ENCODE data around the gene RASA1.
"Not testable (repeated sequence)": the region's sequence is repeated elsewhere in the genome, so short reads cannot be mapped to it uniquely, and the experiment has no call there.

The RASA1 gene

DNA sequence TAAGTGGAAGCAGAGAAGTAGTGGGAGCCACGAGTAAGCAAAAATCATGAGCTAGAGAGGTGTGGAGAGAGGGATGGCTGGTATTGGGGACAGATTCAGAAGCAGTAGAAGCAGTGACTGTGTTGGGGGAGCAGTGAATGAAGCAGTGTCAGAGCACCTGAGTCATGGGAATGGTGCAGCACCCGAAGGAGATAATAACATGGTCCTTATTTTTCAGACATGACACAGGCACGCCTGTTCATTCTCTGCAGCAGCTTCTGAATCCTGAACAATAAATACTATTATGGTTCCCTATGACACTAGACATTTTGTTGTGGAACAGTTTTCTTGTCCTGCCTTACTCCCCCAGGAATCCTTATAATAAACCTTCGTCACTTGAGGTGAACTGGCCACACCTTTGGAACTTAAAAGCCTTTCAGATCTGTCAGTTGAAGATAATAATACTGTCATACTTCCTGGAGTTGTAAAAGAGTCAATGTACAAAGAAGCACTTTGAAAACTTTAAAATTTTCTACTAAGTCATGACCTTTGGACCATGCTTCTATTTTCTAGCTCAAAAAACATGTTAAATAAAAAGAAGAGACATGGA lies 7.0 kb upstream of the RASA1 start:
- H3K4me3 ChIP-seq (ENCODE audit: low read depth, low read length): no peak overlapping the region
- POLR2A ChIA-PET: no interaction called here
- CTCF ChIA-PET: no interaction called here
- TF ChIP-seq, protein P1, sequence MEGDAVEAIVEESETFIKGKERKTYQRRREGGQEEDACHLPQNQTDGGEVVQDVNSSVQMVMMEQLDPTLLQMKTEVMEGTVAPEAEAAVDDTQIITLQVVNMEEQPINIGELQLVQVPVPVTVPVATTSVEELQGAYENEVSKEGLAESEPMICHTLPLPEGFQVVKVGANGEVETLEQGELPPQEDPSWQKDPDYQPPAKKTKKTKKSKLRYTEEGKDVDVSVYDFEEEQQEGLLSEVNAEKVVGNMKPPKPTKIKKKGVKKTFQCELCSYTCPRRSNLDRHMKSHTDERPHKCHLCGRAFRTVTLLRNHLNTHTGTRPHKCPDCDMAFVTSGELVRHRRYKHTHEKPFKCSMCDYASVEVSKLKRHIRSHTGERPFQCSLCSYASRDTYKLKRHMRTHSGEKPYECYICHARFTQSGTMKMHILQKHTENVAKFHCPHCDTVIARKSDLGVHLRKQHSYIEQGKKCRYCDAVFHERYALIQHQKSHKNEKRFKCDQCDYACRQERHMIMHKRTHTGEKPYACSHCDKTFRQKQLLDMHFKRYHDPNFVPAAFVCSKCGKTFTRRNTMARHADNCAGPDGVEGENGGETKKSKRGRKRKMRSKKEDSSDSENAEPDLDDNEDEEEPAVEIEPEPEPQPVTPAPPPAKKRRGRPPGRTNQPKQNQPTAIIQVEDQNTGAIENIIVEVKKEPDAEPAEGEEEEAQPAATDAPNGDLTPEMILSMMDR (IDR thresholded peaks at IDR 0.05; ENCODE audit: insufficient read depth, low read length, missing control alignments): no peak
- DNase-seq (ENCODE audit: low read depth, low spot score): no peak

DNA sequence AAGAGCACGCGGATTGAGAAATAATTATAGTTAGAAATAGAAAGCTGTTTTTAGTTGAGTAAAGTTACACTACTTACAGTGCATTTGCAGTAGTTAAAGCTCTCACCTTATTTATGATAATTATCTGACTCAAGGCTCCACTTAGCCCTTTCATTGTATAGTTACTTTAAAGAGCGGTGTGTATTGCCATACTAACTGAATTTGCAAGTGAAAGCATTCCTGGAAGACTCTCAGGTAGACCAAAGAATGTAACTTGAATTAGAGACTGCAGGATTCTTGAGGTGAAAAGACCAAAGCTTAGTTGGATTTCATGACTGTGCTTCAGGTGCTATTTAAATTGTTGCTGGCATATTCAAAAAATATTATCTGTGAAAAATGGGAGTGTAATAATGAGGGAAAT lies 4.2 kb upstream of the RASA1 start:
- H3K4me3 ChIP-seq (ENCODE audit: low read depth, low read length): no peak overlapping the region
- CTCF ChIA-PET: no interaction called here
- POLR2A ChIA-PET: no interaction called here
- TF ChIP-seq, protein P1 (IDR thresholded peaks at IDR 0.05; ENCODE audit: insufficient read depth, low read length, missing control alignments): no peak
- DNase-seq (ENCODE audit: low read depth, low spot score): no peak

DNA sequence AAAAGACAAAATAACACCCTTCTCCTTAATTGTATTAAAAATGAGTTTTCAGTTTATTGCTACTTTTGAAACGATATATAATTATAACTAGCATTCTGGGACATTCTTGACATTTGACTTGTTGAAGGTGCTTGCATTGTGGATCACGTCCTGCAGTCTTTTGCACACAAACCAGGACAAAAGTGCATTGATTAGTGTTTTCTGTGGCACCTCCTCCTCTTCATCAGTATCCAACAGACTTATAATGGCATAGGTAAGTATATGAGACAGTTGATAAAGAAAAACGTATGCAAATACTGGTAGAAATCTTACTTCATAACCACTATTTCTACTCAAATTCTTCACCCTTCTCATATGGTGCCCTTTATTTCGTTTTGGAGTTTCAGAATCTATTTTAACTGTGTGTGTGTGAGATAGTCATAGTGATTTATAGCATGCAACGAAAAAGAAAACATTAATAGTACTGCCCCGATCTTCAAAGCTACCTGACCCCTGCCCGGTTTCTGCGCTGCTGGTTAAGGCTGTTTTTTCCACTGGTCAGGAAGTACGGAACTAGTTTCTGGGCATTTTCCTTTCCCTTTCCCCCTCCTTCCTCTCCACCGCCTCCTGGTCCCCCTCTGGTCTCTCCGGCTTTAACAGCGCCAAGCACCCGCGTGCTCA lies 639 bp upstream of the RASA1 start:
- ChIA-PET CTCF (interaction anchor here (1.3 kb wide), 1 partner anchor 28 kb away, joined by 3 read pairs; no protein-coding TSS in a partner anchor), POLR2A (interaction anchor here (0.6 to 1.5 kb wide), 4 partner anchors 17 to 150 kb away, joined by 3 to 7 read pairs (median 4); no protein-coding TSS in a partner anchor)

DNA sequence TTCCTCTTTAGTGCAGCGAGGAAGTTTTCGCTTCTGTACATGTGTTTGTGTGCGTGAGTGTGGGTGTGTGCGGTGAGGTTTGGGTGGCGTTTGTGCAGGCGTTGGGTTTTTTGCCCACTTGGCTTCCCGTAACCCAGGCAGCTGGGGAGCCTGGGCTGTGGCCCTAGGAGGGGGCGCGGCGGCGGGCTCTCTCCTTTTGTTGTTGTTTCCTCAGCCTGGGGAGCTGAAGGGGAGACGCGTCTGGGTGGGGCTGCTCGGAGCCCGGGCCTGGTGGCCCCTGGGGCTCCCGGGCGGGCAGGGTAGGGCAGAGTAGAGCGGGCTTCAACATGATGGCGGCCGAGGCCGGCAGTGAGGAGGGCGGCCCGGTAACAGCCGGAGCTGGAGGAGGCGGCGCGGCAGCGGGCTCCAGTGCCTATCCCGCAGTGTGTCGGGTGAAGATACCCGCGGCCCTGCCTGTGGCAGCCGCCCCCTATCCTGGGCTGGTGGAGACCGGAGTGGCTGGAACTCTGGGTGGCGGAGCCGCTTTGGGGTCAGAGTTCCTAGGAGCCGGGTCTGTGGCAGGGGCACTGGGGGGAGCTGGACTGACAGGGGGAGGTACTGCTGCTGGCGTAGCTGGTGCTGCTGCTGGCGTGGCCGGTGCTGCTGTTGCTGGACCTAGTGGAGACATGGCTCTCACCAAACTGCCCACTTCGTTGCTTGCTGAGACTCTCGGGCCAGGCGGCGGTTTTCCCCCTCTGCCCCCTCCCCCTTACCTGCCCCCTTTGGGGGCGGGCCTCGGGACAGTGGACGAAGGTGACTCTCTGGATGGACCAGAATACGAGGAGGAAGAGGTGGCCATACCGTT lies 665 bp downstream of the RASA1 start:
- peak overlapping the region; percentile 93 for H3K4me3 ChIP-seq (ENCODE audit: low read depth, low read length)
- POLR2A ChIA-PET: interaction anchor here (0.7 to 1.5 kb wide), 5 partner anchors 16 to 117 kb away, joined by 3 to 7 read pairs (median 5); no protein-coding TSS in a partner anchor
- CTCF ChIA-PET: interaction anchor here (1.3 to 2.0 kb wide), 4 partner anchors 12 to 198 kb away, joined by 3 to 14 read pairs (median 5); no protein-coding TSS in a partner anchor
- no peak for DNase-seq (ENCODE audit: low read depth, low spot score)
- TF ChIP-seq, protein P1 (IDR thresholded peaks at IDR 0.05; ENCODE audit: insufficient read depth, low read length, missing control alignments): no peak

More for the DNA sequence above, 639 bp upstream of the RASA1 start:
- DNase-seq (ENCODE audit: low read depth, low spot score): no peak
- TF ChIP-seq, protein P1 (IDR thresholded peaks at IDR 0.05; ENCODE audit: insufficient read depth, low read length, missing control alignments): no peak
- H3K4me3 ChIP-seq (ENCODE audit: low read depth, low read length): peak overlapping the region; percentile 93

DNA sequence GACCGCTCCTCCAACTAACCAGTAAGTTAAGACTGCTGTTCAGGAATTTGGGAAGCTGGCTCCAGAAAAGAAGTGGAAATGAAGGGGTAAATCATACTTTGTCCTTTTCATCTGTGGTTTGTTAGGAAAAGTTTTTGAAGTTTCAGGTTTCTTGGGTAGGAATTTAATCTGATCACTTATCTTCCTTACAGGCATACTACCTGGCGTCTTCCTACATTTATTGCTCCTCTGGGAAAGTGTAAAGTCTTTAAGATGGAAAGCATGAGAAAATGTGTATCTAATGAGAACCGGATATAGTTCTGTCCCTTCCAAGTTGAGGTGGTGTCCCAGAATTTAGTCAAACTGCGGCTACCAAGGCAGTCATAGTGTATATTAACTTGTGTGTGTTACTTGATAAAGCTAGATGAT lies 1.3 kb downstream of the RASA1 start:
- POLR2A ChIA-PET: interaction anchor here (1.3 kb wide), 1 partner anchor 118 kb away, joined by 6 read pairs; no protein-coding TSS in a partner anchor

DNA sequence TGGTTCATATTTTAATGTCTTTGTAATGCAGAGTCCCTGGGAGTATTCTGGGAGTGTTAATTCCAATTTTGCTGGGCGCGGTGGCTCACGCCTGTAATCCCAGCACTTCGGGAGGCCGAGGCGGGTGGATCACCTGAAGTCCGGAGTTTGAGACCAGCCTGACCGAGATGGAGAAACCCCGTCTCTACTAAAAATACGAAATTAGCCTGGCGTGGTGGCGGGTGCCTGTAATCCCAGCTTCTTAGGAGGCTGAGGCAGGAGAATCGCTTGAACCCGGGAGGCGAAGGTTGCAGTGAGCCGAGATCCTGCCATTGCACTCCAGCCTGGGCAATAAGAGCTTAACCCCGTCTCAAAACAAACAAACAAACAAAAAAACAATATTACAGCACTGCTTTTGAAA lies 3.2 kb downstream of the RASA1 start:
- POLR2A ChIA-PET; H3K4me3 ChIP-seq (ENCODE audit: low read depth, low read length); DNase-seq (ENCODE audit: low read depth, low spot score): not testable (repeated sequence)
- CTCF ChIA-PET: interaction anchor here (1.3 kb wide), 1 partner anchor 199 kb away, joined by 3 read pairs; no protein-coding TSS in a partner anchor

More for the DNA sequence above, 1.3 kb downstream of the RASA1 start:
- TF ChIP-seq, protein P1 (IDR thresholded peaks at IDR 0.05; ENCODE audit: insufficient read depth, low read length, missing control alignments): no peak
- peak overlapping the region; percentile 93 for H3K4me3 ChIP-seq (ENCODE audit: low read depth, low read length)
- no peak for DNase-seq (ENCODE audit: low read depth, low spot score)
- CTCF ChIA-PET: interaction anchor here (0.9 to 2.0 kb wide), 4 partner anchors 11 to 198 kb away, joined by 4 to 14 read pairs (median 5); no protein-coding TSS in a partner anchor

Data from AG04449 (cell line).